ENCODE results near the gene DPYSL3. TPM values are rescaled to one million over a fixed set of nuclear protein-coding genes. Genes with fewer than 3 reads are reported as not detected.

DPYSL3 gene
- total RNA-seq, 4 donors from 2014 or later: 5.2 to 62.9 (median 14.0) TPM

DNA sequence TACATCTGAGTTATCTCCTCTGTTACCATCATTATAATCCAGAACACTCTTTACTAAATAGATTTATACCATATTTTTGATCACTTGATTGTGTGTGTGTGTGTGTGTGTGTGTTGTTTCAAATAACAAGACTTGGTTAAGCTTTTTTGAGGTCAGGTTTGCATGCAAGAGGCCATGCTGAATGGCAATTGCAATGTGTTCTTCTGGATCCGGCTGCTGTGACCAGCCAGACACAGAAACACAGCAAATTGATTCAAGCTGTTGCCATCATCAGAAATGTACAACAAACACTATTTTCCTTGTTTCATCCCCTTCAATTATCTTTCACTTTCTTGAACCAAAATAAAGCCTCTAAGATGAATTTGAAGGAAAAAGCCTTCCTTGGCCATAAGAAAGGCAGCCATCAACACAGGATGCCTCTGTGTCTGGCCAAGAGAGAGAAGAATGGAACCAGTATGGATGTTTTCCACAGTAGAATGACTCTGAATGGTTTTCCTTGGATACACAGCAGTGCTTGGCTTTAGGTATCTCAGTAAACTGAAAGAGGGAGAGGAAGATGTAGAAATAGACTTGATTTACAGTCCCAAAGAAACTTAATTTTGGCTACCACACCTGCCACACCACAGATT is 53.9 kb downstream of the DPYSL3 start:
- H3K27ac ChIP-seq: peak overlapping the region in 3 of 4 donors; percentile 68 to 94 (median 84)
- no peaks in the 10 kb centered on the region for H3K9me3 ChIP-seq
- TF ChIP-seq, protein P1, sequence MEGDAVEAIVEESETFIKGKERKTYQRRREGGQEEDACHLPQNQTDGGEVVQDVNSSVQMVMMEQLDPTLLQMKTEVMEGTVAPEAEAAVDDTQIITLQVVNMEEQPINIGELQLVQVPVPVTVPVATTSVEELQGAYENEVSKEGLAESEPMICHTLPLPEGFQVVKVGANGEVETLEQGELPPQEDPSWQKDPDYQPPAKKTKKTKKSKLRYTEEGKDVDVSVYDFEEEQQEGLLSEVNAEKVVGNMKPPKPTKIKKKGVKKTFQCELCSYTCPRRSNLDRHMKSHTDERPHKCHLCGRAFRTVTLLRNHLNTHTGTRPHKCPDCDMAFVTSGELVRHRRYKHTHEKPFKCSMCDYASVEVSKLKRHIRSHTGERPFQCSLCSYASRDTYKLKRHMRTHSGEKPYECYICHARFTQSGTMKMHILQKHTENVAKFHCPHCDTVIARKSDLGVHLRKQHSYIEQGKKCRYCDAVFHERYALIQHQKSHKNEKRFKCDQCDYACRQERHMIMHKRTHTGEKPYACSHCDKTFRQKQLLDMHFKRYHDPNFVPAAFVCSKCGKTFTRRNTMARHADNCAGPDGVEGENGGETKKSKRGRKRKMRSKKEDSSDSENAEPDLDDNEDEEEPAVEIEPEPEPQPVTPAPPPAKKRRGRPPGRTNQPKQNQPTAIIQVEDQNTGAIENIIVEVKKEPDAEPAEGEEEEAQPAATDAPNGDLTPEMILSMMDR (IDR thresholded peaks at IDR 0.05): no peak
- TF ChIP-seq POLR2A (IDR thresholded peaks at IDR 0.05): no peak
- DNase-seq: no peak
- peaks cover 0 to 51% (median 11%) of the 10 kb centered on the region in 3 donors for H3K4me1 ChIP-seq
- no peak overlapping the region for H3K4me3 ChIP-seq
- 44 to 86% methylated on average over 1 of the region's 1 CpG for WGBS, 2 donors
- intact Hi-C loops (cut with DNase I): loop anchor here (5.0 kb wide), 1 partner anchor 106 kb away; no protein-coding TSS in a partner anchor
- H3K36me3 ChIP-seq: no peaks in the 10 kb centered on the region
- H3K27me3 ChIP-seq: peaks cover 0 to 39% (median 0%) of the 10 kb centered on the region in 4 donors

DNA sequence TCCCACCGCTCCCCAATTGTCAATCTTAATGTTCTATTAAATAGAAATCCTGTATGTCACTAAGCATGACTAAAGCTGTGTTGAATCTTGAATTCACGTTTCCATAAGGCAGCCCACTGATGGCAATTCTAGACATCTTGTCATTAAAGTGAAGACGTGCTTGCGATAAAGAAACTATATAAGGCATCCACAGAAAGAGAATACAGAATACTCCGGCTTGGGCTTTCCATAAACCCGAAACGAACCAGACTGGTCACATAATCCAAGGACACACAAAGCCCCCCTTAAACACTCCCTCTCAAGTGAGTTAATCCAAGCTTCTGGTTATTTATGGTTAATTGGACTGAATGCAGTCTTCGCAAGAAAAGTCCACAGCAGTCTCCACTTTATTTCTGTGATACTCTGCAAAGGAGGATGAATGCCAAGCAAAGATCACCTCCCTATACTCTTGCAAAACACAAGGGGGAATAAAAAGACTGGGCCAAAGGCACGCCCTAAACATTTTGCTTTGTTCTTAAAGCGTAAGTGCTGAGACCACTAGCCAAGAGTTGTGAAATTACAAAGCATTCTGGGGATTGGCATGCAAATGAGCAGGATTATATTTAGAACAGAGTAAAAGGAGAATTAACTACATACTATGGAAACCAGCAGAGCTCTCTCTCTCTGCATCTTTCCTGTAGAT is 54.7 kb downstream of the DPYSL3 start:
- intact Hi-C loops (cut with DNase I): loop anchor here (5.0 kb wide), 1 partner anchor 107 kb away; no protein-coding TSS in a partner anchor
- H3K36me3 ChIP-seq: no peaks in the 10 kb centered on the region
- H3K4me1 ChIP-seq: peaks cover 0 to 51% (median 11%) of the 10 kb centered on the region in 3 donors
- H3K9me3 ChIP-seq: no peaks in the 10 kb centered on the region
- no peak for TF ChIP-seq POLR2A (IDR thresholded peaks at IDR 0.05)
- TF ChIP-seq, protein P1 (IDR thresholded peaks at IDR 0.05): no peak
- 40 to 51% methylated on average over 10 of the region's 10 CpGs for WGBS, 2 donors
- H3K4me3 ChIP-seq: peak overlapping the region in 3 of 4 donors; percentile 0 to 82 (median 1)
- H3K27ac ChIP-seq: peak overlapping the region; percentile 72 to 94 (median 89)
- peaks cover 0 to 39% (median 0%) of the 10 kb centered on the region in 4 donors for H3K27me3 ChIP-seq
- DNase-seq: no peak

DNA sequence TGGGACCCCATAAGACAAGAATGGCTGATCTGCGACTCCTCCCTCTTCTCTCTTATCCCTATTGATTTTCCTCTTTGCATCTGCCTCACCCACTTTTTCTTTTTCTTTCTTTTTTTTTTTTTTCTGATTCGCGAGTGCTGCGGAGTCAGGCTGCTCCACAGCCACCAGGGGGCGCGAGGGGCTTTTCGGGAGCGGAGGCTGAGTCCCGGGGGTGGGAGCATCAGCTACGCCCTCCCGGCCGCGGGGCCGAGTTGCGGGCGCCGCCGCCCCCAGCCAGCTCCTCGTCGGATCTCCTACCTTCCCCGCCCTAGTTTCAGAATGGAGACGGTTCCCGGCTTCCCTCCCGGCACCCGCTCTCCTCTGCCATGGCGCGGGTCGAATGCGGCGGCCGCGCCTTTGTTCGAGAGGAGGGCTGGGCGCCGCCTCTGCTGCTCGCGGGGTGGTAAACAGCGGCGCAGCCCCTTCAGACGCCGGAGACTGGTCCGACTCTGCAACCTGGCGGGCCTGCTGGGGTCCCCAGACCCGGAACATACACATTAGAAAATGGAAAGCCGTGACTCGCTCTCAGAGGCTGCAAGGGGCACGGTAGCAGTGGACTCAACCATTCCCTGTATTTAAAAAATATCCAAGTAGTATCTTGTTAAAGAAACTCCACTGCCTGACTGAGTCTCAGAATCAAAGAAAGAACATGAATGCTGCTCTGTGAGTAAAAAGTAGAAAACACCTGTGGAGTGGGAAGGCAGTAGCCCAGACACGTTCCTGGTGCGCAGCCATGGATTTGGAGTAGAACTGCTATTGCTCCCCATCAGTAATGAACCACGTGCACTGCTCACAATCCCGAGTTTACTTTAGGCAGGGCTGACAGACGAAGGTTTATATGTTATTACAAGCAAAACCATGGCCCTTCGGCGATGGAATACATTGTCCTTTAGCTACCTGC is 55.7 kb downstream of the DPYSL3 start:
- Histone ChIP-seq H3K27me3 (peaks cover 0 to 39% (median 0%) of the 10 kb centered on the region in 4 donors), H3K27ac (peak overlapping the region; percentile 72 to 94 (median 89)), H3K36me3 (no peaks in the 10 kb centered on the region), H3K4me1 (peaks cover 0 to 54% (median 11%) of the 10 kb centered on the region in 3 donors), H3K9me3 (no peaks in the 10 kb centered on the region), H3K4me3 (peak overlapping the region; percentile 45 to 82 (median 70))
- TF ChIP-seq POLR2A (IDR thresholded peaks at IDR 0.05): peak in 1 of 4 donors; percentile 22
- TF ChIP-seq, protein P1 (IDR thresholded peaks at IDR 0.05): peak; percentile 69 to 95 (median 82)
- intact Hi-C loops (cut with DNase I): no loop called here
- no peak for DNase-seq
- 4 to 6% methylated on average over 8 to 9 of the region's 54 CpGs for WGBS, 2 donors

DNA sequence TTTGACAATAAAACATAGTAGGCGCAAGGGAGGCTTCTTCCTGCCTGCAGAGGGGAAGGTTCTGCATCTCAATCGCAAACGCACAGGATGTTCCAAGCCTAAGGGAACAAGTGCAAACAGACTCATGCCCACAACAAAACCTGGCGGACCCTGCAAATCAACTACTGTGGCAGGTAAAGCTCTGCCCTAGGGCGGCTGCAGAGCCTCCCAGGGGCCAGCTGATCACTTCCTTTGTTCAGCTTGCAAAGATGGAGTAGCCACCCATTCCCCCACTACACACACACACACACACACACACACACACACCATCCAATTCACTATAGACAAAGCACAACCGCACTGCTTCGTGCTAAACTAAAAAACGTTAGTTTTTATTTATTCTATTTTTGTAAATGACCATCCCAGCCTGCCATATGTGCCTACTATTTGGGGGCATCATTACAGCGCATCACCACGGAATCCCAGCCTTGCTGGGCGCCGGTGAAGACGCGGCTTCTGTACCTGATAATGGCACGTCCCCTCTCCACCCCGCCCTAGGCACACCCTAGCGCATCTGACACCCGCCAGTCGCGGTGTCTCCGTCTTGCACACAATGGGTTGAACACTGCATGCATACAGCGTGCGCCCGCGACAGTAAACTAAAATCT is 57.6 kb downstream of the DPYSL3 start:
- Histone ChIP-seq H3K4me3 (peak overlapping the region; percentile 45 to 82 (median 70)), H3K36me3 (no peaks in the 10 kb centered on the region), H3K27ac (peak overlapping the region; percentile 72 to 94 (median 88)), H3K9me3 (no peaks in the 10 kb centered on the region), H3K4me1 (peaks cover 0 to 66% (median 14%) of the 10 kb centered on the region in 3 donors), H3K27me3 (peaks cover 0 to 39% (median 0%) of the 10 kb centered on the region in 4 donors)
- 16 to 18% methylated on average over 21 to 25 of the region's 25 CpGs for WGBS, 2 donors
- no peak for TF ChIP-seq POLR2A (IDR thresholded peaks at IDR 0.05)
- TF ChIP-seq, protein P1 (IDR thresholded peaks at IDR 0.05): no peak
- intact Hi-C loops (cut with DNase I): no loop called here
- DNase-seq: no peak

All from esophagus squamous epithelium (tissue), 5 donors.